COLO829 (cell line): ENCODE results near the gene GJA3.

Experiments used
- DNase-seq: peaks from one replicate; pipeline ENCODE4 v3.0.0; 2012; ENCODE audit warnings: low spot score

The GJA3 gene

DNA sequence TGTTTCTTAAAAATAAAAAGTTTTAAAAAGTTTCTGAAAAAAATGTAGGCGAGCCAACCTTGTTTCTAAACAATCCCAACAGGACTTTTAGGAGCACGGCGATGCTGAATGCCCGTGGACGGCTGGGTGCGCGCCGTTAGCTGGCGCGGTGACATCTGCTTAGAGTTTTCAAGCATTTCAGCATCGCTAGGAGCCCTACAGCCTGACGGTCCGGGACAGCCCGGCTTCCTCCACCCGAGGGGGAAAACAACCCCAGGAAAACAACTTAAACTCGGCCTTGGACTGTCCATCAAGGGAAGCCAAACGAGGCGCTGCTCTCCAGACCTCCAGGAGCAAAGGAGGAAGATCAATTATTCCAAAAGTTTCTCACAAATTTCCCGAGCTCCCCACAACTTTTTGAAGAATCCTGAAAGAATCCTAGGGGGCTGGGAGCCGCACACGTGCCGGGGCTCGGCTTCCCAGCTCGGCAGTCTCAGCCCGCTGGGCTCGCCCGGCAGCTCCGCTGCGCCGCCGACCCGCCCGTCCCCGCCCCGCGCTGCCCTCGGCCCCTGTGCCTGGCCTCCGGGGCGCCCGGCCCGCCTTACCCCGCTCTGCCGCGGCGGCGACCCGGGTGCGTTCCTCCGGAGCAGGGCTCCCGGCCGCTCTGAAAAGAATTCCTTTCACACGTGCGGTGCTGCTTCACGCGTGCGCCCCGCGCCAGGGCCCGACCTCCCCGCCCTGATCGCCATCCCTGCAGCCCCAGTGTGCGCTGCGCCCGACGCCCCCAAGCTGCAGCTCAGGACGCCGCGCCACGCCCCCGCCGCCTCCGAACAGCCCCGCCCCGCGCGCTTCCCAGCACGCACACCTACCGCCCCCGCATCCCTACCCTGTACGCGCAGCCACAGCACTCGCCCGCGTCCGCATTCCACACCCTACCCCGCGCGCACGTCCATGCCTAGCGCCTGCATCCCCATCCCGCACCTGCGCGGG lies at the start of gene GJA3:
Gene GJA3, minus strand, starts transcription at position 747 of the 969 bp plus-strand sequence. CDS start 17,764 bp downstream, outside the sequence.
- no peak for DNase-seq

- DNase-seq = no peak
Measured at GRCh38 chr13:20209948-20210347, 49.1 kb upstream of the GJA3 start.

DNA sequence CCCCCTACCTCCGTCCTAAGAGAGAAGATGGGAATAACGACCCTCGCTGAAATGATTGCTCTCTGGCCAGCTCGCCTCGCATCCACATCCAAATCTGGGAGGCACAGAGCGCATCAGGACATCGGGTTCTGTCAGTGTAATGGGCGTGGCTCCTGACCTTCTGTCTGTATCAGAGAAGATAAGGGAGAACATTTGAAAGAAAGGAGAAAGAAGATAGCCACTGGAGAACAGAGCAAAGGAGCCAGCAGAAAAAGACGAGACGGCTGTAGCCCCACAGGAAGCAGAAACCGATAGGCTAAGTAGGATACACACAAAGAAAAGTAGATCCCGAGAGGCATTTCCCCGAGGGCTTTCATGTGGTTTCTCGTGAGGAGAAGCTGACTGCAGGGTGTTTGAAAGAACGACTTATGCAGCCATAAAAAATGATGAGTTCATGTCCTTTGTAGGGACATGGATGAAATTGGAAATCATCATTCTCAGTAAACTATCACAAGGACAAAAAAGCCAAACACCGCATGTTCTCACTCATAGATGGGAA lies 45.9 kb upstream of the GJA3 start:
- DNase-seq = peak; percentile 32

GRCh38 chr13:20206065-20206697 lies 45.3 kb upstream of the GJA3 start:
- no peak for DNase-seq

DNA sequence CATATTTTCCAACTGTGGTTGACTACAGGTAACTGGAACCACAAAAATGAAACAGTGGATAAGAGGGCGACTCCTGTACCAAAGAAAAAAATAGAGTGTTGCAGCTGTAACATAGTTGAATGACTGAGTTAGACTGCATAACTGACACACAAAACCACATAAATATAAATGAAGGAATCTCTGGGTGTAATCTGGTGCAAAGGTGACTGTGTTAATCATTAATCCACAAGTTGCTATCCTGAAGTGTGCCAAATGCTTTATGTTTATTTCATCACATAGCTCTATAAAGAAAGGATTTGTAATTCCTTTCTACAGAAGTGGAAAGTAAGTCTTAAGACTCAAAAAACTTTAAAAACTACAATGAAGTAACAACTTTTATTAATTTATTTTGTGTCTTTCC lies 37.9 kb upstream of the GJA3 start:
- DNase-seq = no peak

DNA sequence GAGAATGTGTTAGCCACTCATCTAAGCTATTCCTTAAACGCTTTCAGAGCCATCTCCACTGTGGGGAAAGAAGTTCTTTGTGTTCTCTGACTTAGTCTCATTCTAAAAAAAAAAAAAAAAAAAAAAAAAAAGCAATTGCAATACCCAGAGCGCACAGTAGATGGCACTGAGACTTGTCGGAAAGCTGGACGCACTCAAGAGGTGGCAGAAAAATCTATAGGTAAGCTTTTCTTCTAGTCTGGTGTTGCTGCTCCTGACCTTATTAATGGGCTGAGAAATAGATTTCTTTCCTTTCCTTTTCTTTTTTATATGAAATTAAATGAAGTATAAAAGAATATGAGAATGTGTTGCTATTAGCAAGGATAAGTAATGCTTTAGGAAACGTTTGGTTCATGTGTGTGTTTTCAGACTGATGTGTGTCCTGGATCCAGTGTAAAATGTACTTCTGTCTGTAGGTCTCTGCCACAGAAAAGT lies 36.5 kb upstream of the GJA3 start:
- DNase-seq = peak; percentile 86

GRCh38 chr13:20195801-20196200 lies 34.9 kb upstream of the GJA3 start:
- no peak for DNase-seq

DNA sequence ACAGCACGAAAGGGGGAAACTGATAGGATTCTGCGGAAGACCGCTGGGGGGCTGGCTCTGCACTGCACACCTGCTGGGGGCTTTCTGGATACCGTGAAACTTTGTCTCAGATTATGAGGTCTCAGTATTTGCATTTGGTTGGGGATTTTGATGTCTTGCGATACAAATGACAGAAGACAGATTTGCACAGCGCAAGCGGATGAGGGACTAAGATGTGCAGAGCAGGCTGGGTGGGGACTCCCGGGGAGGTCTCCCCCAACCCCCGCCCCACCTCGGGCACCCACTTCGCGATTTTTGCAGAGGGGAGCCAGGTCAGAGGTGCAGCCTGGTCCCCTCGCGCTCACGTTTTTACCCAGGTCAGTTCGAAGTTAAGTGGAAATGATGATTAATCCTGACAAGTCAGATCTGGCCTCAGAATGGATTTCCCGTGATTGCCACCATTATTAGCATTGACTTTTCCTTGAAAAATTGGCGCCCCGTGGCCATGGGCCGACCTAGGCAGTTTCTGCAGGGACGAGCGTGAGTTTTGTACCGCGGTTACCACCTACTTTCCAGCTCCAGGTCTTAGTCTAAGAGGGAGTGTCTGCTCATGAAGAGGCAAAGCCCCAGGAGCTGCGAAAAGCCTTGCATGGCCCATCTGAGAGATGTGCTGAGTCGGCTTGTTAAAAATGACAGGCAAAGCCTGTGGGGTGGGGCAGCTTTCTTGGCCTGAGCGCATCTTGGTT lies 33.2 kb upstream of the GJA3 start:
- no peak for DNase-seq

DNA sequence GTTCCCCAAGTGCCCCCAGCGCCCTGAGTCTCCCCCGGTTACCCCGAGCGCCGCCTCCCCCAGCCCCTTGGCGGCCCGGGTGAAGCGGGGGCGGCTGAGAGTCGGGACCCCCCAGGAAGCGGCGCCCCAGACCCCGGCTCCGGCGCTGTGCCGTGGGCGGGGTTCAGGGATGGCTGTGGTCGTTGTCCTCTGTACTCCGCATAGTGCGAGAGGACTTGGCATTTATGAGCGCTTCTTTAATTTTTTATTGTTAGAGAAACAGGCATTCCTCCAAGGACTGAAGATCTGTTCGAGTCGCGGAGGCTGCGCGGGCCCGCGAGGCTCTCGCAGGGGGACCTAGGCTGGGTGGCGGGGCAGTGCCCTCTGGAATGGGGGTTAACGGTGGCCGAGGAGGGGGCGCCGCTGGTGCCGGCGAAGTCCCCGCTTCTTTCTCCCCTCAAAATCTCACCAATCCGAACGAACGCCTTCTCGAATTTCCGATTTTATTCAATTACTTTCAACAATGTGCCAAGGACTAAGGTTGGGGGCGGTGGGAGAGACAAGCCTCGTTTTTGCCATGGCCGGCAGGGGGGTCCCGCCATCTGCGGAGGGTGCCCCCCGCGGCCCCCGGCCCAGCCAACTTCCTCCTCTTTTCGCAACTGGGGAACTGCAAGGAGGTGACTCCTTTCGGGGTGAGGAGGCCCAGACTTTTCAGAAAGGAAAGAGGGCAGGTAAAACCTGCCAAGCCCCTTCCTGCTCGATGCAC lies 32.5 kb upstream of the GJA3 start:
- DNase-seq = no peak

GRCh38 chr13:20192836-20193161 lies 31.9 kb upstream of the GJA3 start, which contains the start of gene GJB2:
GJB2 (minus strand) TSS chr13:20192938; CDS start chr13:20189581, 3,357 bp downstream.
- no peak for DNase-seq

GRCh38 chr13:20192158-20192835 lies 31.4 kb upstream of the GJA3 start:
- no peak for DNase-seq

DNA sequence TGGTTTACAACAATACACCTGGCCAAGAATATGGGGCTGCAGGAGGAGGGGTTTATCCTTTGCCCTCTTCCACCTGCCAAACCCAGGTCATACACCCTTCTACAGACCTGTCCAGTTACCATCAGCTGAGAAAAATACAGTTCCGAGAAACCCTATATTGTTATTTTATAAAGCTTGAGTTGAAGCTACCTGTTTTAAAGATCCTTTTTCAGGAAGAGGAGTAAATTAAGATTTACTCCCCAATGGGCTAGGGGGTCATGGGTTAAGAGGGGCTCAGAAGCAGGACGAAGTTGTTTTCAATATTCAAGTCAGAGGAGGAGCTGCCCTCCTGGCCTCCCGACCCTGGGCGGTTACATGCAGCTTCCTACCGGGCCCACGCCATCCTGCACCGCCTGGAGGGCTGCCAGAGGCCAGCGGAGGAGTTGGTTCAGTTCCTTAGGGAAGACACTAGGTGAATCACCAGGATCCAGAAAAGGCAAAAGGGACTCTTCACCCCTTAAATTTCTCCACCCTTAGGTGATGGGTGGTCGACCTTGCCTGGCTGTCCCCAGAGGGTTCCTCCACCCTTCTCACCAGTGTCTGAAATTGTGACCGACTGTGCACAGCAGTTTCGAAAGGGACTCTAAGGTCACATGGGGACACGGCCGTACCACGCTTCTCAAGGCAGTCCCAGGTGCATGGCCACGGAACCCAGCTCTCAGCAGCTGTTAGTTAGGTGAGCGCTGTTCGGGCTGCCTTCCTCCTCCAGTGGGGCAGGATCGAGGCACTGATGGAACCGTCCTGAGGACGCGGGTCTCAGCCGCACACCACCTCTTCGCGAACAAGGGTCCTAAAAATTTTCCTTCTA lies 30.7 kb upstream of the GJA3 start:
- no peak for DNase-seq

GRCh38 chr13:20190481-20191310 lies 29.8 kb upstream of the GJA3 start:
- no peak for DNase-seq

GRCh38 chr13:20190076-20190475 lies 29.2 kb upstream of the GJA3 start:
- DNase-seq = no peak

DNA sequence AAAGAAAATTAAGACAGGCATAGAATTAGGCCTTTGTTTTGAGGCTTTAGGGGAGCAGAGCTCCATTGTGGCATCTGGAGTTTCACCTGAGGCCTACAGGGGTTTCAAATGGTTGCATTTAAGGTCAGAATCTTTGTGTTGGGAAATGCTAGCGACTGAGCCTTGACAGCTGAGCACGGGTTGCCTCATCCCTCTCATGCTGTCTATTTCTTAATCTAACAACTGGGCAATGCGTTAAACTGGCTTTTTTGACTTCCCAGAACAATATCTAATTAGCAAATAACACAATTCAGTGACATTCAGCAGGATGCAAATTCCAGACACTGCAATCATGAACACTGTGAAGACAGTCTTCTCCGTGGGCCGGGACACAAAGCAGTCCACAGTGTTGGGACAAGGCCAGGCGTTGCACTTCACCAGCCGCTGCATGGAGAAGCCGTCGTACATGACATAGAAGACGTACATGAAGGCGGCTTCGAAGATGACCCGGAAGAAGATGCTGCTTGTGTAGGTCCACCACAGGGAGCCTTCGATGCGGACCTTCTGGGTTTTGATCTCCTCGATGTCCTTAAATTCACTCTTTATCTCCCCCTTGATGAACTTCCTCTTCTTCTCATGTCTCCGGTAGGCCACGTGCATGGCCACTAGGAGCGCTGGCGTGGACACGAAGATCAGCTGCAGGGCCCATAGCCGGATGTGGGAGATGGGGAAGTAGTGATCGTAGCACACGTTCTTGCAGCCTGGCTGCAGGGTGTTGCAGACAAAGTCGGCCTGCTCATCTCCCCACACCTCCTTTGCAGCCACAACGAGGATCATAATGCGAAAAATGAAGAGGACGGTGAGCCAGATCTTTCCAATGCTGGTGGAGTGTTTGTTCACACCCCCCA lies 28.1 kb upstream of the GJA3 start:
- DNase-seq = no peak

- no peak for DNase-seq
Measured at GRCh38 chr13:20186771-20187170, 25.9 kb upstream of the GJA3 start.

- DNase-seq = no peak
Measured at GRCh38 chr13:20185366-20186056, 24.7 kb upstream of the GJA3 start.
